Loucy (cell line): Measurements from ENCODE around the gene PRND.

ENCODE experiments used
- CTCF ChIP-seq: fragments of 200-600 bp; sonication (generic); conservative IDR thresholded peaks from 2 replicates; pipeline ENCODE4 v1.5.1; 2014; ENCODE audit warnings: mild to moderate bottlenecking, antibody characterized with exemption, low read length
- EZH2phosphoT487 ChIP-seq: fragments of 200-600 bp; IDR thresholded peaks from 2 replicates; pipeline ENCODE4 v1.6.1; 2018; ENCODE audit warnings: antibody characterized with exemption, mild to moderate bottlenecking, moderate library complexity, borderline replicate concordance

- TF ChIP-seq CTCF (no peak), EZH2phosphoT487 (no peak)
These were observed 21.8 kb upstream of the PRND start for GRCh38 chr20:4699957-4700356.
